ENCODE measurements around the gene MROH2B. TPM values are rescaled to one million over a fixed set of nuclear protein-coding genes. Genes with fewer than 3 reads are reported as not detected.

Gene MROH2B
- total and polyA plus RNA-seq, 2 donors (not counting 1 experiment from before 2014, with no cell fraction given), result not detected

DNA sequence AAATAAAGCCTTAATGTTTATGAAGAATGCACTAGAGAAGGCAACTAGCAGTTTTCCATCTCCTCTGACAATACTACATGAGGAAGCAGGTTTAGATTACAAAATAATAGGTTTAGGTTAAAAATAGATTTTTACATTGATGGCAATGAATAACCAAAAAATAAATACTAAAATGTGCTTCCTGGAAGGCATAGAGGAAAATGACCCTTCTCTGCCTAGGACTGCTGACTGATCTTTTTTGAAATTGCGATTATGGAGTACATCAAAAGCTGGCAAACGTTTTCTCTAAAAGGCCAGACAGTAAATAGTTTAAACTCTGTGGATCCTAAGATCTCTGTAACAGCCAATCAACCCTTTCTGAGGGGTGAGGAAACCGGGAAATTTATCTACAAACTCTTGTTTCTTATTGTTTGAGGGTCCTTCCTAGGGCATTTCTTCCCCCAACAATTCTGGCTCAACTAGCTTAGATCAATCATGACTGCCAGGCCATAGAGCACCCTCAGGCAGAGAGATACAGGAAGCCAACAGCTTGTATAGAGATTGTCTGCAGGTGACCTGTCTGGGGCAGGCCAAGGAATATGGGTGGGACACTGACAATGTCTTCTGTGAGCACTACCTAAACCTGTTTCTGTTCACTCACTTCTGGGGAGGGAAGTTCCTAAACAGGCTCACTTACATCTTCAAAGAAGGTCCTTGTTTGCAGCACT, 67.3 kb downstream of the MROH2B start:
- Histone ChIP-seq H3K9ac (ENCODE audit: low read length) (no peak overlapping the region), H3K4me1 (ENCODE audit: control insufficient read depth in 2 of 2, insufficient read depth in 2 of 2, low read length in 2 of 2) (no peaks in the 10 kb centered on the region), H3K4me2 (replicated peaks; ENCODE audit: low read depth, low read length, poor library complexity, severe bottlenecking) (no peak overlapping the region), H3K27me3 (replicated peaks in 1 of 4; ENCODE audit: control extremely low read depth in 1 of 4, control insufficient read depth in 3 of 4, insufficient read depth in 4 of 4, low read length in 3 of 4) (no peaks in the 10 kb centered on the region), H2AFZ (ENCODE audit: insufficient read depth, low read depth, low read length, poor library complexity, severe bottlenecking) (no peak overlapping the region), H3K27ac (ENCODE audit: low read length in 2 of 2) (no peak overlapping the region), H4K20me1 (ENCODE audit: control insufficient read depth, insufficient read depth, low read length, poor library complexity, severe bottlenecking) (no peaks in the 10 kb centered on the region), H3K4me3 (ENCODE audit: control extremely low read depth in 1 of 5, extremely low read depth in 1 of 5, insufficient read depth in 1 of 5, low read depth in 2 of 5, low read length in 4 of 5) (no peak overlapping the region), H3K9me3 (ENCODE audit: control extremely low read depth in 1 of 3, control insufficient read depth in 2 of 3, insufficient read depth in 1 of 3, low read length in 2 of 3) (no peaks in the 10 kb centered on the region), H3K36me3 (replicated peaks in 1 of 2; ENCODE audit: control extremely low read depth in 1 of 2, control insufficient read depth in 1 of 2, extremely low read depth in 1 of 2, insufficient read depth in 2 of 2, low read length in 1 of 2) (no peaks in the 10 kb centered on the region), H3K79me2 (ENCODE audit: control insufficient read depth, insufficient read depth, low read length) (no peaks in the 10 kb centered on the region)
- CTCF ChIA-PET, result no interaction called here
- ATAC-seq (ENCODE audit: low read depth) (no peak), DNase-seq (no peak)
- Mint-ChIP-seq H3K4me3 (no peak overlapping the region), H3K4me1 (no peaks in the 10 kb centered on the region), H3K27me3 (peaks cover 5% of the 10 kb centered on the region), H3K27ac (no peak overlapping the region), H3K9me3 (ENCODE audit: insufficient read depth) (no peaks in the 10 kb centered on the region)
- POLR2A ChIA-PET, result no interaction called here
- intact Hi-C loops (cut with micrococcal nuclease), result no loop called here
- TF ChIP-seq EZH2 (IDR thresholded peaks at IDR 0.05; ENCODE audit: borderline replicate concordance, insufficient read depth, low read depth, low read length, poor library complexity, severe bottlenecking), result no peak
- TF ChIP-seq, protein P1, sequence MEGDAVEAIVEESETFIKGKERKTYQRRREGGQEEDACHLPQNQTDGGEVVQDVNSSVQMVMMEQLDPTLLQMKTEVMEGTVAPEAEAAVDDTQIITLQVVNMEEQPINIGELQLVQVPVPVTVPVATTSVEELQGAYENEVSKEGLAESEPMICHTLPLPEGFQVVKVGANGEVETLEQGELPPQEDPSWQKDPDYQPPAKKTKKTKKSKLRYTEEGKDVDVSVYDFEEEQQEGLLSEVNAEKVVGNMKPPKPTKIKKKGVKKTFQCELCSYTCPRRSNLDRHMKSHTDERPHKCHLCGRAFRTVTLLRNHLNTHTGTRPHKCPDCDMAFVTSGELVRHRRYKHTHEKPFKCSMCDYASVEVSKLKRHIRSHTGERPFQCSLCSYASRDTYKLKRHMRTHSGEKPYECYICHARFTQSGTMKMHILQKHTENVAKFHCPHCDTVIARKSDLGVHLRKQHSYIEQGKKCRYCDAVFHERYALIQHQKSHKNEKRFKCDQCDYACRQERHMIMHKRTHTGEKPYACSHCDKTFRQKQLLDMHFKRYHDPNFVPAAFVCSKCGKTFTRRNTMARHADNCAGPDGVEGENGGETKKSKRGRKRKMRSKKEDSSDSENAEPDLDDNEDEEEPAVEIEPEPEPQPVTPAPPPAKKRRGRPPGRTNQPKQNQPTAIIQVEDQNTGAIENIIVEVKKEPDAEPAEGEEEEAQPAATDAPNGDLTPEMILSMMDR (IDR thresholded peaks at IDR 0.05), result no peak
- no CpG with 5 or more reads among the region's 3 CpGs for WGBS (ENCODE audit: insufficient coverage)

DNA sequence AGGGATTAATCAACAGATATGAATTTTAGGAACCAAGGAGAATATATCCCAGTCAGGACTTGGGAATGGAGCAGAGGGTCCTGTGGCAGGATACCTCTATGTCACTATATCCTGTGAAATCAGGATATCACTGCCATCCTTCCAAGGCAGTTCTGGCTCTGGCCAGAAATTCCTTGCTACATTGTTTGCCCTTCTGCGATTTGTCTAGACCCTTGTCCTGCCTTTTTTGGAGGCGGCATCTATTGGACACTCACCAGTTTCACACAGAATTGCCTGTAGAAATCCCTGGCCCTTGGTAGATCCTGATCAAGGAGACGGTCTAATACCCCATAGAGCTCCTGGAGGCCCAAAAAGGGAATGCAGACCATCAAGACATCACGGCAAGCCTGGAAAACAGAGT, 71.2 kb downstream of the MROH2B start:
- DNase-seq, result no peak
- no peaks in the 10 kb centered on the region for H3K4me1 ChIP-seq (ENCODE audit: control insufficient read depth in 2 of 2, insufficient read depth in 2 of 2, low read length in 2 of 2)
- ChIA-PET POLR2A (no interaction called here), CTCF (no interaction called here)
- H3K4me1 Mint-ChIP-seq, result no peaks in the 10 kb centered on the region
- TF ChIP-seq EZH2 (IDR thresholded peaks at IDR 0.05; ENCODE audit: borderline replicate concordance, insufficient read depth, low read depth, low read length, poor library complexity, severe bottlenecking), result no peak
- TF ChIP-seq, protein P1 (IDR thresholded peaks at IDR 0.05), result no peak
- no peak overlapping the region for H3K4me3 Mint-ChIP-seq
- H3K9me3 Mint-ChIP-seq (ENCODE audit: insufficient read depth), result no peaks in the 10 kb centered on the region
- H3K27ac ChIP-seq (ENCODE audit: low read length in 2 of 2), result no peak overlapping the region
- H3K9ac ChIP-seq (ENCODE audit: low read length), result no peak overlapping the region
- H4K20me1 ChIP-seq (ENCODE audit: control insufficient read depth, insufficient read depth, low read length, poor library complexity, severe bottlenecking), result no peaks in the 10 kb centered on the region
- no peaks in the 10 kb centered on the region for H3K9me3 ChIP-seq (ENCODE audit: control extremely low read depth in 1 of 3, control insufficient read depth in 2 of 3, insufficient read depth in 1 of 3, low read length in 2 of 3)
- H3K27ac Mint-ChIP-seq, result no peak overlapping the region
- no peaks in the 10 kb centered on the region for H3K36me3 ChIP-seq (replicated peaks in 1 of 2; ENCODE audit: control extremely low read depth in 1 of 2, control insufficient read depth in 1 of 2, extremely low read depth in 1 of 2, insufficient read depth in 2 of 2, low read length in 1 of 2)
- peaks cover 10% of the 10 kb centered on the region for H3K27me3 Mint-ChIP-seq
- 85% methylated on average over 4 of the region's 4 CpGs for WGBS (ENCODE audit: insufficient coverage)
- no peaks in the 10 kb centered on the region for H3K27me3 ChIP-seq (replicated peaks in 1 of 4; ENCODE audit: control extremely low read depth in 1 of 4, control insufficient read depth in 3 of 4, insufficient read depth in 4 of 4, low read length in 3 of 4)
- no peak overlapping the region for H3K4me2 ChIP-seq (replicated peaks; ENCODE audit: low read depth, low read length, poor library complexity, severe bottlenecking)
- H2AFZ ChIP-seq (ENCODE audit: insufficient read depth, low read depth, low read length, poor library complexity, severe bottlenecking), result no peak overlapping the region
- ATAC-seq (ENCODE audit: low read depth), result no peak
- H3K4me3 ChIP-seq (ENCODE audit: control extremely low read depth in 1 of 5, extremely low read depth in 1 of 5, insufficient read depth in 1 of 5, low read depth in 2 of 5, low read length in 4 of 5), result no peak overlapping the region
- intact Hi-C loops (cut with micrococcal nuclease), result no loop called here
- no peaks in the 10 kb centered on the region for H3K79me2 ChIP-seq (ENCODE audit: control insufficient read depth, insufficient read depth, low read length)
